Measurements from ENCODE around the gene UBAP1.
"Not testable (repeated sequence)": the region's sequence is repeated elsewhere in the genome, so short reads cannot be mapped to it uniquely, and the experiment has no call there.

UBAP1 gene

GRCh38 chr9:34178436-34179212, at the start of gene UBAP1:
TSS of gene UBAP1 (plus strand) at chr9:34179043. CDS start at chr9:34220915, 41,872 bp downstream.
- peak; percentile 84 for DNase-seq (ENCODE audit: low spot score)

- no peak for DNase-seq (ENCODE audit: low spot score)
Measured at GRCh38 chr9:34131571-34131970, 47.3 kb upstream of the UBAP1 start.

GRCh38 chr9:34133436-34133949, 45.4 kb upstream of the UBAP1 start:
- DNase-seq (ENCODE audit: low spot score) = no peak

- DNase-seq (ENCODE audit: low spot score) = no peak
Measured at GRCh38 chr9:34134521-34134920, 44.3 kb upstream of the UBAP1 start.

GRCh38 chr9:34138644-34139043, 40.2 kb upstream of the UBAP1 start:
- not testable (repeated sequence) for DNase-seq (ENCODE audit: low spot score)

- DNase-seq (ENCODE audit: low spot score) = peak; percentile 29
Measured at GRCh38 chr9:34139477-34140146, 39.2 kb upstream of the UBAP1 start.

GRCh38 chr9:34140853-34141252, 38.0 kb upstream of the UBAP1 start:
- no peak for DNase-seq (ENCODE audit: low spot score)

- no peak for DNase-seq (ENCODE audit: low spot score)
Measured at GRCh38 chr9:34143116-34143515, 35.7 kb upstream of the UBAP1 start.

GRCh38 chr9:34145165-34145564, 33.7 kb upstream of the UBAP1 start:
- no peak for DNase-seq (ENCODE audit: low spot score)

- DNase-seq (ENCODE audit: low spot score) = no peak
Measured at GRCh38 chr9:34151398-34151797, 27.4 kb upstream of the UBAP1 start.

GRCh38 chr9:34154057-34154456, 24.8 kb upstream of the UBAP1 start:
- DNase-seq (ENCODE audit: low spot score) = no peak

GRCh38 chr9:34157318-34157717, 21.5 kb upstream of the UBAP1 start:
- DNase-seq (ENCODE audit: low spot score) = no peak

GRCh38 chr9:34157898-34158297, 20.9 kb upstream of the UBAP1 start:
- no peak for DNase-seq (ENCODE audit: low spot score)

- no peak for DNase-seq (ENCODE audit: low spot score)
Measured at GRCh38 chr9:34158362-34158869, 20.4 kb upstream of the UBAP1 start.

- DNase-seq (ENCODE audit: low spot score) = no peak
Measured at GRCh38 chr9:34163434-34163833, 15.4 kb upstream of the UBAP1 start.

- DNase-seq (ENCODE audit: low spot score) = no peak
Measured at GRCh38 chr9:34169125-34169524, 9.7 kb upstream of the UBAP1 start.

- no peak for DNase-seq (ENCODE audit: low spot score)
Measured at GRCh38 chr9:34170237-34170991, 8.4 kb upstream of the UBAP1 start.

GRCh38 chr9:34171753-34172535, 6.9 kb upstream of the UBAP1 start:
- no peak for DNase-seq (ENCODE audit: low spot score)

- no peak for DNase-seq (ENCODE audit: low spot score)
Measured at GRCh38 chr9:34176089-34176488, 2.8 kb upstream of the UBAP1 start.

GRCh38 chr9:34177593-34178435, 1.0 kb upstream of the UBAP1 start:
- DNase-seq (ENCODE audit: low spot score) = no peak
